Neural cell (in vitro differentiated cells): ENCODE data around the gene APLNR. TPM values are rescaled to one million over a fixed set of nuclear protein-coding genes. Genes with fewer than 3 reads are reported as not detected.

ENCODE experiments used
- H2AFZ ChIP-seq: fragments of 200-600, 300-800 bp; sonication (generic), shearing (Covaris generic); 2 replicates; pipeline ENCODE4 v1.6.0; 2014; ENCODE audit warnings: low read depth, mild to moderate bottlenecking, antibody characterized with exemption, low read length, moderate library complexity
- H3F3A ChIP-seq: fragments of 200-600 bp; shearing (Covaris generic); 2 replicates; pipeline ENCODE4 v1.6.1; 2016; ENCODE audit warnings: mild to moderate bottlenecking, moderate library complexity, mixed read lengths, antibody characterized with exemption, low read length; ENCODE audit not compliant: insufficient read depth, poor library complexity, severe bottlenecking
- H3K27ac ChIP-seq: fragments of 200-600, 300-800 bp; sonication (generic), shearing (Covaris generic); 2 replicates; pipeline ENCODE4 v1.5.1; 2014; ENCODE audit warnings: mild to moderate bottlenecking, low read length, moderate library complexity
- H3K27me3 ChIP-seq: fragments of 300-800, 200-600 bp; sonication (generic), shearing (Covaris generic); 2 replicates; pipeline ENCODE4 v1.6.0; 2014; ENCODE audit warnings: mild to moderate bottlenecking, low read depth, low read length, moderate library complexity; ENCODE audit not compliant: insufficient read depth
- H3K36me3 ChIP-seq: fragments of 300-800, 200-600 bp; sonication (generic), shearing (Covaris generic); 2 replicates; pipeline ENCODE4 v1.5.1; 2014; ENCODE audit warnings: mild to moderate bottlenecking, antibody characterized with exemption, low read length, moderate library complexity; ENCODE audit not compliant: insufficient read depth
- H3K4me2 ChIP-seq: fragments of 300-800, 200-600 bp; sonication (generic), shearing (Covaris generic); 2 replicates; pipeline ENCODE4 v1.6.0; 2014; ENCODE audit warnings: mild to moderate bottlenecking, low read length
- H3K4me3 ChIP-seq: fragments of 300-800, 200-600 bp; sonication (generic), shearing (Covaris generic); 2 replicates; pipeline ENCODE4 v1.5.1; 2014; ENCODE audit warnings: mild to moderate bottlenecking, low read length, moderate library complexity
- H3K79me2 ChIP-seq: fragments of 200-600 bp; shearing (Covaris generic); replicated peaks from 2 replicates; pipeline ENCODE4 v1.6.0; 2014; ENCODE audit warnings: mild to moderate bottlenecking, low read length, moderate library complexity; ENCODE audit not compliant: insufficient read depth
- H3K9ac ChIP-seq: fragments of 300-800, 200-600 bp; sonication (generic), shearing (Covaris generic); 2 replicates; pipeline ENCODE4 v1.6.1; 2016; ENCODE audit warnings: mild to moderate bottlenecking, low read length, mixed read lengths
- H3K9me2 ChIP-seq: fragments of 200-600 bp; shearing (Covaris generic); 2 replicates; pipeline ENCODE4 v1.6.1; 2016; ENCODE audit warnings: mild to moderate bottlenecking, low read length, mixed read lengths; ENCODE audit not compliant: insufficient read depth
- H3K9me3 ChIP-seq: fragments of 200-600, 300-800 bp; sonication (generic), shearing (Covaris generic); 2 replicates; pipeline ENCODE4 v1.6.1; 2016; ENCODE audit warnings: mild to moderate bottlenecking, mixed run types, low read length, moderate library complexity, mixed read lengths
- H4K20me1 ChIP-seq: fragments of 200-600 bp; shearing (Covaris generic); 2 replicates; pipeline ENCODE4 v1.6.1; 2016; ENCODE audit warnings: mild to moderate bottlenecking, mixed run types; ENCODE audit not compliant: insufficient read depth
- EP300 ChIP-seq: fragments of 450-650 bp; conservative IDR thresholded peaks from 2 replicates; pipeline ENCODE4 v1.6.1; 2014; ENCODE audit warnings: antibody characterized with exemption, mild to moderate bottlenecking, moderate library complexity; ENCODE audit not compliant: poor library complexity, severe bottlenecking
- EZH2 ChIP-seq: fragments of 200-600, 300-800 bp; shearing (Covaris generic), sonication (generic); IDR thresholded peaks from 2 replicates; pipeline ENCODE4 v1.6.1; 2014; ENCODE audit warnings: antibody characterized with exemption, low read length, borderline replicate concordance, mild to moderate bottlenecking; ENCODE audit not compliant: insufficient read depth, poor library complexity, severe bottlenecking
- MXI1 ChIP-seq: fragments of 450-650 bp; conservative IDR thresholded peaks from 2 replicates; pipeline ENCODE4 v1.6.1; 2014; ENCODE audit warnings: antibody characterized with exemption, mild to moderate bottlenecking; ENCODE audit not compliant: poor library complexity, severe bottlenecking
- POLR2AphosphoS5 ChIP-seq: IDR thresholded peaks from 2 replicates; pipeline ENCODE4 v1.6.1; 2012
- RAD21 ChIP-seq: fragments of 450-650 bp; conservative IDR thresholded peaks from 2 replicates; pipeline ENCODE4 v1.6.1; 2014; ENCODE audit warnings: antibody characterized with exemption, mild to moderate bottlenecking, moderate library complexity
- SMC3 ChIP-seq: fragments of 450-650 bp; conservative IDR thresholded peaks from 2 replicates; pipeline ENCODE4 v1.6.1; 2014; ENCODE audit warnings: antibody characterized with exemption, mild to moderate bottlenecking, moderate library complexity; ENCODE audit not compliant: poor library complexity
- TAF1 ChIP-seq: IDR thresholded peaks from 2 replicates; pipeline ENCODE4 v1.6.1; 2012; ENCODE audit warnings: low read depth
- polyA plus RNA-seq: library from polyadenylated mRNA; depleted of rRNA; stranded (reverse); fragments of >200 nt; gene quantifications from 2 replicates; pipeline ENCODE4 v1.2.3, GENCODE V29; 2014
- TF ChIP-seq, protein P1 (sequence below): fragments of 450-650 bp; IDR thresholded peaks from 2 replicates; pipeline ENCODE4 v1.5.1; 2014; ENCODE audit warnings: antibody characterized with exemption, mild to moderate bottlenecking, moderate library complexity; ENCODE audit not compliant: poor library complexity, severe bottlenecking
- TF ChIP-seq, protein P2 (sequence below): IDR thresholded peaks from 2 replicates; pipeline ENCODE4 v1.6.1; 2012; ENCODE audit warnings: borderline replicate concordance

The APLNR gene
- polyA plus RNA-seq, 1 donor from 2014 or later = not detected

- H3F3A ChIP-seq = no peaks in the 10 kb centered on the region
- no peaks in the 10 kb centered on the region for H3K79me2 ChIP-seq
- no peak overlapping the region for H3K27ac ChIP-seq
- no peak overlapping the region for H3K9ac ChIP-seq
- no peaks in the 10 kb centered on the region for H3K36me3 ChIP-seq
- H3K4me3 ChIP-seq = no peak overlapping the region
- no peaks in the 10 kb centered on the region for H3K9me3 ChIP-seq
- H3K9me2 ChIP-seq = no peaks in the 10 kb centered on the region
- H2AFZ ChIP-seq = no peak overlapping the region
- no peak overlapping the region for H3K4me2 ChIP-seq
- H3K27me3 ChIP-seq = no peaks in the 10 kb centered on the region
- no peaks in the 10 kb centered on the region for H4K20me1 ChIP-seq
- TF ChIP-seq SMC3 = no peak
- no peak for TF ChIP-seq RAD21
- TF ChIP-seq EP300 = no peak
- TF ChIP-seq MXI1 = no peak
- TF ChIP-seq, protein P1, sequence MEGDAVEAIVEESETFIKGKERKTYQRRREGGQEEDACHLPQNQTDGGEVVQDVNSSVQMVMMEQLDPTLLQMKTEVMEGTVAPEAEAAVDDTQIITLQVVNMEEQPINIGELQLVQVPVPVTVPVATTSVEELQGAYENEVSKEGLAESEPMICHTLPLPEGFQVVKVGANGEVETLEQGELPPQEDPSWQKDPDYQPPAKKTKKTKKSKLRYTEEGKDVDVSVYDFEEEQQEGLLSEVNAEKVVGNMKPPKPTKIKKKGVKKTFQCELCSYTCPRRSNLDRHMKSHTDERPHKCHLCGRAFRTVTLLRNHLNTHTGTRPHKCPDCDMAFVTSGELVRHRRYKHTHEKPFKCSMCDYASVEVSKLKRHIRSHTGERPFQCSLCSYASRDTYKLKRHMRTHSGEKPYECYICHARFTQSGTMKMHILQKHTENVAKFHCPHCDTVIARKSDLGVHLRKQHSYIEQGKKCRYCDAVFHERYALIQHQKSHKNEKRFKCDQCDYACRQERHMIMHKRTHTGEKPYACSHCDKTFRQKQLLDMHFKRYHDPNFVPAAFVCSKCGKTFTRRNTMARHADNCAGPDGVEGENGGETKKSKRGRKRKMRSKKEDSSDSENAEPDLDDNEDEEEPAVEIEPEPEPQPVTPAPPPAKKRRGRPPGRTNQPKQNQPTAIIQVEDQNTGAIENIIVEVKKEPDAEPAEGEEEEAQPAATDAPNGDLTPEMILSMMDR = no peak
- TF ChIP-seq TAF1 = no peak
- no peak for TF ChIP-seq EZH2
- TF ChIP-seq, protein P2, sequence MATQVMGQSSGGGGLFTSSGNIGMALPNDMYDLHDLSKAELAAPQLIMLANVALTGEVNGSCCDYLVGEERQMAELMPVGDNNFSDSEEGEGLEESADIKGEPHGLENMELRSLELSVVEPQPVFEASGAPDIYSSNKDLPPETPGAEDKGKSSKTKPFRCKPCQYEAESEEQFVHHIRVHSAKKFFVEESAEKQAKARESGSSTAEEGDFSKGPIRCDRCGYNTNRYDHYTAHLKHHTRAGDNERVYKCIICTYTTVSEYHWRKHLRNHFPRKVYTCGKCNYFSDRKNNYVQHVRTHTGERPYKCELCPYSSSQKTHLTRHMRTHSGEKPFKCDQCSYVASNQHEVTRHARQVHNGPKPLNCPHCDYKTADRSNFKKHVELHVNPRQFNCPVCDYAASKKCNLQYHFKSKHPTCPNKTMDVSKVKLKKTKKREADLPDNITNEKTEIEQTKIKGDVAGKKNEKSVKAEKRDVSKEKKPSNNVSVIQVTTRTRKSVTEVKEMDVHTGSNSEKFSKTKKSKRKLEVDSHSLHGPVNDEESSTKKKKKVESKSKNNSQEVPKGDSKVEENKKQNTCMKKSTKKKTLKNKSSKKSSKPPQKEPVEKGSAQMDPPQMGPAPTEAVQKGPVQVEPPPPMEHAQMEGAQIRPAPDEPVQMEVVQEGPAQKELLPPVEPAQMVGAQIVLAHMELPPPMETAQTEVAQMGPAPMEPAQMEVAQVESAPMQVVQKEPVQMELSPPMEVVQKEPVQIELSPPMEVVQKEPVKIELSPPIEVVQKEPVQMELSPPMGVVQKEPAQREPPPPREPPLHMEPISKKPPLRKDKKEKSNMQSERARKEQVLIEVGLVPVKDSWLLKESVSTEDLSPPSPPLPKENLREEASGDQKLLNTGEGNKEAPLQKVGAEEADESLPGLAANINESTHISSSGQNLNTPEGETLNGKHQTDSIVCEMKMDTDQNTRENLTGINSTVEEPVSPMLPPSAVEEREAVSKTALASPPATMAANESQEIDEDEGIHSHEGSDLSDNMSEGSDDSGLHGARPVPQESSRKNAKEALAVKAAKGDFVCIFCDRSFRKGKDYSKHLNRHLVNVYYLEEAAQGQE = no peak
- no peak for TF ChIP-seq POLR2AphosphoS5
Measured at GRCh38 chr11:57256119-57256518, 19.1 kb upstream of the APLNR start.

GRCh38 chr11:57255618-57256017 lies 18.6 kb upstream of the APLNR start:
- Histone ChIP-seq H3K4me3 (no peak overlapping the region), H3K4me2 (no peak overlapping the region), H3K9me3 (no peaks in the 10 kb centered on the region), H3F3A (no peaks in the 10 kb centered on the region), H2AFZ (no peak overlapping the region), H3K36me3 (no peaks in the 10 kb centered on the region), H4K20me1 (no peaks in the 10 kb centered on the region), H3K27ac (no peak overlapping the region), H3K9me2 (no peaks in the 10 kb centered on the region), H3K27me3 (no peaks in the 10 kb centered on the region), H3K9ac (no peak overlapping the region), H3K79me2 (no peaks in the 10 kb centered on the region)
- no peak for TF ChIP-seq POLR2AphosphoS5
- TF ChIP-seq TAF1 = no peak
- no peak for TF ChIP-seq EP300
- TF ChIP-seq SMC3 = no peak
- TF ChIP-seq, protein P1 = no peak
- TF ChIP-seq RAD21 = no peak
- TF ChIP-seq MXI1 = no peak
- no peak for TF ChIP-seq EZH2
- TF ChIP-seq, protein P2 = no peak
